Osteocyte (in vitro differentiated cells): ENCODE results near the gene ZNF394. TPM values are rescaled to one million over a fixed set of nuclear protein-coding genes. Genes with fewer than 3 reads are reported as not detected.
"Not testable (repeated sequence)": the region's sequence is repeated elsewhere in the genome, so short reads cannot be mapped to it uniquely, and the experiment has no call there.

Experiments
- DNase-seq: peaks from one replicate; pipeline ENCODE4 v3.0.0; 2021; ENCODE audit warnings: mixed read lengths; ENCODE audit not compliant: unreplicated experiment; ENCODE audit errors: extremely low spot score
- H3K27ac Mint-ChIP-seq: one replicate; pipeline ENCODE4 v1.8.0; 2021; ENCODE audit warnings: mild to moderate bottlenecking, mixed read lengths; ENCODE audit not compliant: unreplicated experiment
- H3K27me3 Mint-ChIP-seq: one replicate; pipeline ENCODE4 v1.8.0; 2021; ENCODE audit warnings: mixed read lengths; ENCODE audit not compliant: unreplicated experiment
- H3K36me3 Mint-ChIP-seq: one replicate; pipeline ENCODE4 v1.8.0; 2021; ENCODE audit warnings: mixed read lengths; ENCODE audit not compliant: unreplicated experiment
- H3K4me1 Mint-ChIP-seq: one replicate; pipeline ENCODE4 v1.8.0; 2021; ENCODE audit warnings: mixed read lengths; ENCODE audit not compliant: unreplicated experiment
- H3K4me3 Mint-ChIP-seq: one replicate; pipeline ENCODE4 v1.8.0; 2021; ENCODE audit warnings: mild to moderate bottlenecking, moderate library complexity, mixed read lengths; ENCODE audit not compliant: unreplicated experiment
- H3K9me3 Mint-ChIP-seq: one replicate; pipeline ENCODE4 v1.8.0; 2021; ENCODE audit warnings: mixed read lengths; ENCODE audit not compliant: unreplicated experiment
- CTCF ChIP-seq: fragments of 200-600 bp; sonication (generic); IDR thresholded peaks from 2 replicates; pipeline ENCODE4 v1.5.0; 2021; ENCODE audit warnings: antibody characterized with exemption, mild to moderate bottlenecking, moderate library complexity
- long read RNA-seq: library from polyadenylated mRNA; unstranded; transcript quantifications from one replicate; pipeline ENCODE4 v2.0.0, GENCODE V29; 2021
- total RNA-seq: library from RNA; stranded (reverse); gene quantifications from 2 replicates; pipeline ENCODE4 v1.2.1, GENCODE V29; 2021

ZNF394 gene
- total RNA-seq, result 23.8 and 24.4 TPM in 2 replicates
- long read RNA-seq, transcript ZNF394-201 (3 exons, 2,179 nt), result major isoform, 49 of 63 reads
- long read RNA-seq, transcript ZNF394-206 (2 exons, 1,619 nt), result minor isoform, 5 of 63 reads
- long read RNA-seq, partial matches to known transcripts, result 0 of 63 reads
- long read RNA-seq, other reads (novel, unspliced or antisense), result 5 of 63 reads

DNA sequence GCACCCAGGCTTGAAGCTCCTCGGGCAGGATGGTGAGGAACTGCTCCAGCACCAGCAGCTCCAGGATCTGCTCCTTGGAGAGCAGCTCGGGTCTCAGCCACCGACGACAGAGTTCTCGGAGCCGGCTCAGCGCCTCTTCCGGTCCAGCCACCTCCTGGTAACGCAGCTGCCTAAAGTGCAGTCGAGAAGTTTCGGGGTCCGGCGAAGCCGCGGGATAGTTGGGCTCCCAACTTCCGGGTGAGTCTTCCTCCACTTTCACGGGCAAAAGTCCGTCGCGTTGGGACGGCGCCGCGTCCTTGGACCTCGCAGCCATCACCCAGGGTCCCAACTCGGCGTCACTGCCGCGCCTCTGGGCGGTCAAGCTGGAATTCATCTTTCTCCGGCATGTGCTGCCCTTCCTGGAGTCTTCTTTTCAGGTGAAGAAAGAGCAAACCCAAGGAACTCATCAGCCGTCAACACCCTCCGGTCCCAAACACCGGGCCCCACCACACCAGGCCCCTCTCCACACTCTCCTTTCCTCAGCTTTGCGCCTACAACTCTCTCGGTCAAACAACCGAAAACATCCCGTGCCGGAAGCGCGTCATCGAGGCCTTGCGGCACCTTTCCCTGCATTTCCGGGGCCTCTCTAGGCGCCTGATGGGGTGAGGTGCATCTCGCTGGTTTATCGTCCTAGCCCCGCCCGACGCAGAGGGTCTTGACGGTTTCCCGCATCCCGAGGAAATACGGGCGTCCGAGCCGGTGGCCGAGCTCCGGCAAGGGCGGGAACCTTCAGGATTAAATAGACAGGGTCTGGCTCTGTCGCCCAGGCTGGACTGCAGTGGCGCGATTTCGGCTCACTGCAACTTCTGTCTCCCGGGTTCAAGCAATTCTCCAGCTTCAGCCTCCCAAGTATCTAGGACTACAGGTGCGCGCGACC is at the start of gene ZNF394:
Gene ZNF394, minus strand, starts transcription at position 561 of the 916 bp plus-strand sequence. Its CDS starts 188 bp downstream, at position 373.
- peak within 1 kb of the TSS; percentile 100 for H3K4me3 Mint-ChIP-seq
- peaks cover 17% of the 10 kb centered on the region for H3K36me3 Mint-ChIP-seq
- peak within 1 kb of the TSS; percentile 100 for H3K27ac Mint-ChIP-seq
- H3K4me1 Mint-ChIP-seq, result peaks cover 33% of the 10 kb centered on the region
- TF ChIP-seq CTCF, result no peak
- DNase-seq, result peak; percentile 93
- H3K27me3 Mint-ChIP-seq, result no peaks in the 10 kb centered on the region
- no peaks in the 10 kb centered on the region for H3K9me3 Mint-ChIP-seq

- not testable (repeated sequence) for H3K27me3 Mint-ChIP-seq, DNase-seq, H3K4me3 Mint-ChIP-seq, H3K27ac Mint-ChIP-seq
- Mint-ChIP-seq H3K4me1 (peaks cover 18% of the 10 kb centered on the region), H3K9me3 (peaks cover 21% of the 10 kb centered on the region), H3K36me3 (peaks cover 22% of the 10 kb centered on the region)
These were observed 49.5 kb upstream of the ZNF394 start for GRCh38 chr7:99549545-99549944.

DNA sequence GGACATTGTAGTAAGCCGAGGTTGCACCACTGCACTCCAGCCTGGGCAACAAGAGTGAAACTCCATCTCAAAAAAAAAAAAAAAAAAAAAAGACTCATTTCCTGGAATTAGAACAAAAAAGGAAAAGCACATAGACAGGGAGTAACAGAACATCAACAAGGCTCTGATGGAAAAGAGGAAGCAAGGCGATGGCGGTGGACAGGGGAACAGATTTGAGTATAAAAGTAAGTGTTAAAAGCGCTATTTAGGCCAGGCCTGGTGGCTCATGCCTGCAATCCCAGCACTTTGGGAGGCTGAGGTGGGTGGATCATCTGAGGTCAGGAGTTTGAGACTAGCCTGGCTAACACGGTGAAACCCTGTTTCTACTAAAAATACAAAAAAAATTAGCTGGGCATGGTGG is 45.2 kb upstream of the ZNF394 start:
- H3K9me3 Mint-ChIP-seq, result peaks cover 29% of the 10 kb centered on the region
- not testable (repeated sequence) for H3K4me1 Mint-ChIP-seq, DNase-seq, H3K27me3 Mint-ChIP-seq, H3K27ac Mint-ChIP-seq, H3K4me3 Mint-ChIP-seq
- peaks cover 38% of the 10 kb centered on the region for H3K36me3 Mint-ChIP-seq

- DNase-seq, result no peak
- Mint-ChIP-seq H3K4me1 (no peaks in the 10 kb centered on the region), H3K27me3 (no peaks in the 10 kb centered on the region), H3K36me3 (peaks cover 34% of the 10 kb centered on the region), H3K27ac (no peak overlapping the region), H3K9me3 (peaks cover 25% of the 10 kb centered on the region), H3K4me3 (no peak overlapping the region)
- no peak for TF ChIP-seq CTCF
These were observed 43.8 kb upstream of the ZNF394 start for GRCh38 chr7:99543916-99544315.

DNA sequence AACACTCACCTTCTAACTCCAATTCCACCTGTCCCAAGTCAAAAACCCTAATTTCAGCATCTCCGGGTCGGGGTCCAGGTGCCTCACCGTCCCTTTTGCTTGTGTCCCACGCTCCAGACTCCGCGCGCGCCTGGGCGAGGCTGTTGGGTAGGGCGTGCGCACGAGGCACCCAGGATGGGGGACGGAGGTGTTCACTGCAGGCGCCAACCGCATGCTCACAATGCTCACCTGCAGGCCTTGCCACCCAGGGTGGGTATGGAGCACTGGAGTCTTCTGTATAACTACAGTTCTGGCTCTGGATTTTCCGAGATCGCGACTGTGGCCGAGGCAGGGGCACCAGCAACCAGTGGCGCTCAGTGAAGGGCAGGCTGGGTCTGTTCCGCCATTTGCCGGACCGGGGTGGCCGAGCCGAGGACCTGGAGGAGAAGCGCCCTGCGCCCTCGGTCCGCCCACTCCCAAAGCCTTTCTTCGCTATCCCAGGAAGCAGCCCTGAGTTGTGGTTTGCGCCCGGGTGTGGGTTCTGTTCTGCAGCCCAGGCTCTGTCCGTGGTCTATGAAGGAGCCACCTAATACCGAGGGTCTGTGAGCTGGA is 43.1 kb upstream of the ZNF394 start:
- no peak overlapping the region for H3K27ac Mint-ChIP-seq
- peaks cover 28% of the 10 kb centered on the region for H3K9me3 Mint-ChIP-seq
- H3K27me3 Mint-ChIP-seq, result no peaks in the 10 kb centered on the region
- peaks cover 30% of the 10 kb centered on the region for H3K36me3 Mint-ChIP-seq
- no peak for DNase-seq
- TF ChIP-seq CTCF, result no peak
- H3K4me1 Mint-ChIP-seq, result no peaks in the 10 kb centered on the region
- H3K4me3 Mint-ChIP-seq, result no peak overlapping the region

DNA sequence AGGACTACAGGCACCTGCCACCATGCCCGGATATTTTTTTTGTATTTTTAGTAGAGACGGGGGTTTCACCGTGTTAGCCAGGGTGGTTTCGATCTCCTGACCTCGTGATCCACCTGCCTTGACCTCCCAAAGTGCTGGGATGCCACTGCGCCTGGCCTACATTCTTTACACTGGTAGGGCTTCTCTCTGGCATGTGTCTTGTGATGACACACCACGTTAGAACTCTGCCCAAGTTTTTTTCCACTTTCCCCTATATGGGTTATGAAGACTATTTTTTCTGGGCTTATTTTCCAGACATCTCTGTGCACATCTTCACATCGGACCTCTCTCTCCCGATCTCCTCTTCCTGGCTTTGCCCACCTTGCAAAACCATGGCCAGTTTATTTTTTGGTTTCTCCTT is 41.1 kb upstream of the ZNF394 start:
- Mint-ChIP-seq H3K4me3 (no peak overlapping the region), H3K9me3 (peaks cover 28% of the 10 kb centered on the region), H3K4me1 (no peaks in the 10 kb centered on the region), H3K27ac (no peak overlapping the region), H3K36me3 (peaks cover 17% of the 10 kb centered on the region), H3K27me3 (no peaks in the 10 kb centered on the region)
- no peak for TF ChIP-seq CTCF
- no peak for DNase-seq
